GM19240 (cell line): ENCODE results near the gene SFTPB.

Source experiments
- DNase-seq: peaks from one replicate; pipeline ENCODE4 v3.0.0; 2011; ENCODE audit warnings: low spot score; ENCODE audit not compliant: insufficient read length

SFTPB gene

GRCh38 chr2:85702800-85703199, 34.8 kb upstream of the SFTPB start:
- no peak for DNase-seq

DNA sequence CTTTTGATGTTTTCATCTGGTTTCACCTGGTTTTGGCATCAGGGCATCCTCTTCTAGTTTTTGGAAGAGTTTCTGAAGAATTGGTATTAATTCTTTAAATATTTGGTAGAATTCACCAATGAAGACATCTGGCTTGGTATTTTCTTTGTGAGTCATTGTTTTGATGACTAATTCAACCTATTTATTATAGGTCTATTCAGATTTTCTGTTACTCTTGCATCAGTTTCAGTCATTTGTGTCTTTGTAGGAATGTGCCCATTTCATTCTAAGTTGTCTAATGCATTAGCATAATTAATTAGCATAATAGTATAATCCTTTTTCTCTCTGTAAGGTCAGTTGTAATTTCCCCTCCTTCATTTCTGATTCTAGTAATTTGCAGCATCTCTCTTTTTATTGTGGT, 34.2 kb upstream of the SFTPB start:
- DNase-seq: no peak

GRCh38 chr2:85699325-85699724, 31.3 kb upstream of the SFTPB start:
- DNase-seq: no peak

GRCh38 chr2:85698880-85699254, 30.9 kb upstream of the SFTPB start:
- DNase-seq: no peak

DNA sequence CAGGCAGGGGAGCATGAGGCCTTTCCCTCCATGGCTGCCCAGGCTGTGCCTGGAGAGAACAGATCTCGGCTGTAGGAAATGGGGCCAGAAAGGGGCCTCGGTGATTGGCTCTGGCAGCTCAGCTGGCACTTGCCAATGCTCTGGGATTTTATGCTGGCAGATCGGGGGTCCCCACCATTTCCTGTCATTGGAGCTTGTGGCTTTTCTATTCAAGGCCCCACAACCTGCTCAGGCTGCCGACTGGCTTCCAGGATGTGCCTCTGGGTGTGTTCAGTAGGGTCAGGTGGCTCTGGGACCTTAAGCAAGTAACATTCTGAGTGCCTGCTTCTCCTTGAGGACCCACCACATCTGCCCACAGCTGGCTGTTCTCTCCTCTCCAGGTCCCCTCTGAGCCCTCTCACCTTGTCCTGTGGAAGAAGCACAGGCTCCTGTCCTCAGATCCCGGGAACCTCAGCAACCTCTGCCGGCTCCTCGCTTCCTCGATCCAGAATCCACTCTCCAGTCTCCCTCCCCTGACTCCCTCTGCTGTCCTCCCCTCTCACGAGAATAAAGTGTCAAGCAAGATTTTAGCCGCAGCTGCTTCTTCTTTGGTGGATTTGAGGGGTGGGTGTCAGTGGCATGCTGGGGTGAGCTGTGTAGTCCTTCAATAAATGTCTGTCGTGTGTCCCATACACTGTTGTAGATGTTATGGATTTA, 30.3 kb upstream of the SFTPB start:
- no peak for DNase-seq

DNA sequence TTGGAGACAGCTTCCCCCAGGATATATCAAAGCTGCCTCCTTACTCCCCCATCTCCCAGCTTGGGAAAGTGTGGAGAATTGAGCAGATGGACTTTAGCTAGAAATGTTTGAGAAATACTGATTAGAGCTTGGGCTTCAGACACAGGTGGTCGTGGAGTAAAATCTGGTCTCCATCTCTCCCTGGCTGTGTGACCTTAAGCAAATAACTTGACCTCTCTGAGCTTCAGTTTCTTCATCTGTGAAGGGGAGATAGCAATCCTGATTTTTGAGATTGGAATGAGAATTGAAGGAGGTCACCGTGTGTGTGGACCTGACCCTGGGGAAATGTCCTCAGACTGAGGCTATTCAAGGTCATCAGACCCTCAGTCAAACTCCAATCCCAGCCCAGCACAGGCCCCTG, 29.7 kb upstream of the SFTPB start:
- no peak for DNase-seq

DNA sequence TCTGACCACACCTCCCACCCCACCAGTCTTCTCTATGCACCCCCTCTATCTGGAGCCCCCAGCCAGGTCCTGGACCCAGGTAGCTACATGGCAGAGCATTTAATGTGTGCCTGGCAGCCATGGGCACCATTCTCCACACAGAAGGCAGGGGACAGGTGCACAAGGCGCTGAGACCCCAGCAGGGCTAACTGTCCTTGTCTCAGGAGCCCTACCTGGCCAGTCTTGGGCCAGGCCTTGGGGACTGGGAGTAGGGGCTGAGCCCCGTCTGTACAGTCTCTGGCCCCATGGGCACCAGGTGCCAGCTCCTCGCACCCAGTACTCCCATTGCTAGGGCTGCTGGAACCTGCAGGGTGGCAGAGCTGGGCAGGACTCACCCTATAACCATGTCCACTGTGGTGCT, 29.1 kb upstream of the SFTPB start:
- no peak for DNase-seq

- DNase-seq: no peak
Observed at GRCh38 chr2:85695691-85696668, 28.0 kb upstream of the SFTPB start.

DNA sequence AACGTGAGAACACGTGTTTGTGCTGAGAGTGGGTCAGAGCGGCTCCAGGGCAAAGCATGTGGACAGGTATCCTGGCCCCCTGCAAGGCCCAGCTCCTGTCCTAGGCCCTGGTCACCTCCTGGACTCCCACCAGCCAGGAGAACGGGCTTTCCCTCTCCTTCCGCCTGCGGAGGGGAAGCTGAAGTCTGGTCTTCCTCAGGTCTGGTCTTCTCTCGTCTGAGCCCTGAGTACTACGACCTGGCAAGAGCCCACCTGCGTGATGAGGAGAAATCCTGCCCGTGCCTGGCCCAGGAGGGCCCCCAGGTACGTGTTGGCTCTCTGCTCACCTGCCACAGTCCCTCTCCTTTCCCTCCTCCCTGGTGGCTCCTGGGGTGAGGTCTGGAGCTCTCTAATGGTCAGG, 27.1 kb upstream of the SFTPB start:
- no peak for DNase-seq

- DNase-seq: no peak
Observed at GRCh38 chr2:85694052-85695025, 26.3 kb upstream of the SFTPB start, which contains the start of gene GNLY. TSS of gene GNLY (plus strand) at chr2:85694358. CDS start at chr2:85694419, 61 bp downstream.

- DNase-seq: no peak
Observed at GRCh38 chr2:85692039-85692645, 24.1 kb upstream of the SFTPB start.

GRCh38 chr2:85690932-85691331, 22.9 kb upstream of the SFTPB start:
- no peak for DNase-seq

GRCh38 chr2:85684806-85685205, 16.8 kb upstream of the SFTPB start:
- DNase-seq: no peak

DNA sequence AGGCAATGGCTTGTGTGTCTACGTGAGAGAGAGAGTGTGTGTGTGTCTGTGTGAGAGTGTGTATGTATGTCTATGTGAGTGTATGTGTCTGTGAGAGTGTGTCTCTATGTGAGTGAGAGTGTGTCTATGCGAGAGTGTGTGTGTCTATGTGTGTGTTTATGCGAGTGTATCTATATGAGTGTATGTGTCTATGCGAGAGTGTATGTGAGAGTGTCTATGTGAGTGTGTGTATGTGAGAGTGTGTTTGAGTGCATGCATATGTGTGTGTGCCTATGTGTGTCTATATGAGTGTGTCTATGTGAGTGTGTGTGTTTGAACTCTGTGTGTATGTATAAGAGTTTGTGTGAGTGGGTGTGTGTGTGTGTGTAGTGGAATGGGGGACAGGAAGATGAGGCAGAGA, 16.4 kb upstream of the SFTPB start:
- no peak for DNase-seq

- no peak for DNase-seq
Observed at GRCh38 chr2:85682378-85682777, 14.4 kb upstream of the SFTPB start.

DNA sequence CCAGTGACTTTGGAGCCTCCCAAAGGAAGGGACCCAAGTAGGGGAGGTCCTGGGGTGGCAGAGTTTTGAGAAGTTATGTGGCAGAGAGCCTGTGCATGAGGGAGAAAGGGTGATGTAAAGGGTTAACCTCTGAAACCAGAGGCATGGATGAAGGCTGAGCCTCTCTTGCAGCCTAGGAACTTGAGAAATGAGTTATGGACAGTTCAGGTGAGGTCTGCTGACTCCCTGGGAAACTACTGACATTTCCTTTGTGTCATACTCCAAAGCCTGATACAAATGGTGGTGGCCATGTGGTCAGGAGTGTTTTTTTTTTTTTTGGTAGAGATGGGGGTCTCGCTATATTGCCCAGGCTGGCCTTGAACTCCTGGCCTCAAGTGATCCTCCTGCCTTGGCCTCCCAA, 13.8 kb upstream of the SFTPB start:
- DNase-seq: no peak

- DNase-seq: no peak
Observed at GRCh38 chr2:85681372-85681763, 13.4 kb upstream of the SFTPB start.

DNA sequence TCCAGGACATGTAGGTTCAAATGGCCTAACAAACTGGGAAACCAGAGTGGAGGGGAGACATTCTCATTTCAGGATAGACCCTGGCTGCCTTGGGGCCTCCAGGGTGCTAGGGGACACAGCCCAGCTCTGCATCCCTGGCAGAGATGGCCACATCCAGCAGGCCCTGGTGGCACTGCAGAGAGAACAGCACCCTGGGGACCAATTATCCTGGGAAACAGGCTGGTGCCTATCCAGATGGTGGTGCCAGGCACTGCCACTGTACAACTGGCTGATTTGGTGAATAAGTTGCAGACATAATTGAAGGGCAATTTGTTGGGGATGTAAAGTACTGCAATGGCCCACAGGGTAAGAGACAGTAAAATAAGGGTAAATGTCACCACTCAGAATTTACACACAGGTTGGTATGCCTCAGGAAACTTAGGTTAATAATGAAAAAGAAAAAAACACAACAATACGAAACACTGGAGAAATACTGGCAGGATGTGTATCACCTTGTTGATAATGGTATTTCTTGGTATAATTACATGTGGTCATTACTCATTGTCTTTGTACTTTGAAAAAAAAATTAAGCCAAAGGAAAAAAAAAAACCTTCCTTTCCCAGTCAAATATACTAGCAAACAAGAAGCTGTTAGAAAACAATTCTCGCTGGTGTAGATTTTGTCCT, 12.8 kb upstream of the SFTPB start:
- DNase-seq: no peak

DNA sequence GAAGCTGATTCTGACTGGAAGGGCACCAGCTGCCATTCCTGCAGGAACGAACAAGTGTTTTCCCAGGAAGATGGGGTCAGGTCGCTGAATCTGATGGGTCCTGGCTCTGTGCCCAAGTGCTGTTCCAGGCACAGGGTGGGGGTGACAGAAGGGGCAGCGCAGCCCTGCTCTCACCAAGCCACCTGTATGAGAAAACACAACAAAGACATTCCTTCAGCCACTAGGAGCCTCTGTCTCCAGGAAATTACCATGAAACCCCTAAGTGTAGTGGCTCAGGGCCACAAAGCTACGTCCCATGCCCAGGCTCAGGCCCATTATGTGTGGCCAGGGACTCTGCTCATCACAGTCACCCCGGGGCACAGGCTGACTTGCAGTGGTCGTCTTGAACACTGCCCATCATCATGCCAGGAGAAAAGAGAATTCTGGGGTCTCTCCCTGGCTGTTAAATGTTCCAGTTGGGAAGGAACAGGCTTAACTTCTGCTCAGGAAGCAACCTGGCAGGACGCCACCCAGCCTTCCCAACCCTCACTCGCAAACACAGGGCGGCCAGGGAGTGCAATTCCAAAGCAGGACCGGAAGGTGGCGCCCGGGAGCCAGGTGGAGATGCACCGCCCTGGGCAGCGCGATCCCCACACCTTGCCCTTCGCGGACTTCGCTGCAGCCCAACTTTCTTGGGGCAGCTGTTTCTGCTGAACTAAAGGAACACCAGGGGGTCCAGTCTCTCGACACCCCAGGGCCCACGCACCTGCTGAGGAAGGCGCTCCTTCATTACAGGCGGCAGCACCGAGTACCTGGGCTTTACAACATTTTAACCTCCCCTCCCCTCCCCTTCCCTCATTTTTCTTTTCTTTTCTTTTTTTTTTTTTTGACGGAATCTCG, 11.0 kb upstream of the SFTPB start:
- peak; percentile 79 for DNase-seq
